Ovary (tissue), 3 donors: ENCODE results near the gene KCNMB1.

Experiments used
- CTCF ChIP-seq, 3 donors: fragments of 450-650 bp in 2 of 3; fragments of 200-600 bp in 1 of 3; IDR thresholded peaks; one replicate each; pipeline versions ENCODE4 v1.5.1 to v1.8.0; 2016 to 2022; ENCODE audit warnings: antibody characterized with exemption in 3 of 3, mild to moderate bottlenecking in 1 of 3
- POLR2A ChIP-seq: fragments of 450-650 bp; IDR thresholded peaks from one replicate; pipeline ENCODE4 v1.6.1; 2017; ENCODE audit warnings: antibody characterized with exemption, mild to moderate bottlenecking, moderate library complexity
- donor health status: DM: no; HTN: no; CAD: no.

GRCh38 chr5:170423692-170424091 lies 34.5 kb upstream of the KCNMB1 start:
- TF ChIP-seq CTCF (IDR thresholded peaks at IDR 0.05) (no peak), POLR2A (no peak)
